HL-60 (cell line): Measurements from ENCODE around the gene ERBB2.

Experiments used
- CTCF ChIP-seq: IDR thresholded peaks from one replicate; pipeline ENCODE4 v1.5.1; 2011; ENCODE audit warnings: low read length, control low read depth, inconsistent platforms; ENCODE audit not compliant: insufficient read depth
- POLR2AphosphoS5 ChIP-seq: IDR thresholded peaks from 2 replicates; pipeline ENCODE4 v1.6.1; 2012; ENCODE audit warnings: low read depth

GRCh38 chr17:39737760-39738567 lies 38.1 kb downstream of the ERBB2 start, which contains the start of gene GRB7:
- TF ChIP-seq POLR2AphosphoS5 = no peak
- no peak for TF ChIP-seq CTCF
